OCI-LY1 (cell line): ENCODE measurements around the gene FAM78A.

Source experiments
- H2AFZ ChIP-seq: fragments of 200-600 bp; sonication (generic), shearing (Covaris generic); 2 replicates; pipeline ENCODE4 v1.6.0; 2014; ENCODE audit warnings: antibody characterized with exemption, mild to moderate bottlenecking, low read length
- H3F3A ChIP-seq: fragments of 200-600 bp; sonication (generic), shearing (Covaris generic); 2 replicates; pipeline ENCODE4 v1.6.0; 2014; ENCODE audit warnings: mild to moderate bottlenecking, antibody characterized with exemption, low read length, moderate library complexity; ENCODE audit not compliant: insufficient read depth
- H3K27ac ChIP-seq: fragments of 200-600 bp; sonication (generic); 2 replicates; pipeline ENCODE4 v1.5.1; 2014; ENCODE audit warnings: low read length, mixed run types, mild to moderate bottlenecking, low read depth; ENCODE audit not compliant: poor library complexity, severe bottlenecking
- H3K27me3 ChIP-seq: fragments of 200-600 bp; sonication (generic); 2 replicates; pipeline ENCODE4 v1.6.0; 2014; ENCODE audit warnings: antibody characterized with exemption, mild to moderate bottlenecking, low read length, moderate library complexity; ENCODE audit not compliant: insufficient read depth
- H3K36me3 ChIP-seq: fragments of 200-600 bp; sonication (generic); 2 replicates; pipeline ENCODE4 v1.6.1; 2014; ENCODE audit warnings: mild to moderate bottlenecking, antibody characterized with exemption, low read length, moderate library complexity, mixed read lengths; ENCODE audit not compliant: insufficient read depth
- H3K4me1 ChIP-seq: fragments of 200-600 bp; sonication (generic); 2 replicates; pipeline ENCODE4 v1.5.1; 2014; ENCODE audit warnings: mild to moderate bottlenecking, low read length, moderate library complexity; ENCODE audit not compliant: insufficient read depth, severe bottlenecking
- H3K4me2 ChIP-seq: fragments of 200-600 bp; sonication (generic), shearing (Covaris generic); 2 replicates; pipeline ENCODE4 v1.6.1; 2014; ENCODE audit warnings: low read length
- H3K4me3 ChIP-seq: fragments of 200-600 bp; sonication (generic); 2 replicates; pipeline ENCODE4 v1.5.1; 2014; ENCODE audit warnings: low read length, low read depth, mild to moderate bottlenecking, mixed read lengths; ENCODE audit not compliant: poor library complexity, severe bottlenecking
- H3K79me2 ChIP-seq: fragments of 200-600 bp; shearing (Covaris generic); 2 replicates; pipeline ENCODE4 v1.6.1; 2016; ENCODE audit warnings: mixed run types, low read length, mixed read lengths; ENCODE audit not compliant: insufficient read depth
- H3K9ac ChIP-seq: fragments of 200-600 bp; sonication (generic), shearing (Covaris generic); 2 replicates; pipeline ENCODE4 v1.6.1; 2014; ENCODE audit warnings: mild to moderate bottlenecking, low read length, mixed read lengths
- H3K9me2 ChIP-seq: fragments of 200-600 bp; sonication (generic), shearing (Covaris generic); 2 replicates; pipeline ENCODE4 v1.6.1; 2014; ENCODE audit warnings: low read depth, mild to moderate bottlenecking, low read length, mixed read lengths
- H3K9me3 ChIP-seq: fragments of 200-600 bp; shearing (Covaris generic); 2 replicates; pipeline ENCODE4 v1.6.1; 2014; ENCODE audit warnings: low read length, mixed read lengths
- H4K20me1 ChIP-seq: fragments of 200-600 bp; sonication (generic), shearing (Covaris generic); 2 replicates; pipeline ENCODE4 v1.6.0; 2016; ENCODE audit warnings: mild to moderate bottlenecking, low read length; ENCODE audit not compliant: insufficient read depth
- CTCF ChIP-seq: fragments of 200-600 bp; sonication (generic), shearing (Covaris generic); IDR thresholded peaks from 2 replicates; pipeline ENCODE4 v1.5.1; 2017; ENCODE audit warnings: mild to moderate bottlenecking, antibody characterized with exemption, low read length, moderate library complexity, mixed read lengths
- EZH2 ChIP-seq: fragments of 200-600 bp; sonication (generic), shearing (Covaris generic); IDR thresholded peaks from 2 replicates; pipeline ENCODE4 v1.8.0; 2017; ENCODE audit warnings: borderline replicate concordance, mixed run types, mild to moderate bottlenecking, antibody characterized with exemption, low read length, moderate library complexity, mixed read lengths

FAM78A gene

GRCh38 chr9:131262327-131263032, 13.8 kb downstream of the FAM78A start:
- Histone ChIP-seq H3K79me2 (no peaks in the 10 kb centered on the region), H3K27ac (peak overlapping the region; percentile 4), H4K20me1 (no peaks in the 10 kb centered on the region), H3K9ac (no peak overlapping the region), H3K4me3 (no peak overlapping the region), H3K4me2 (no peak overlapping the region), H3K36me3 (0 out of 2 replicates have a peak, but pooled peaks cover 5% of the 10 kb centered on the region), H3F3A (no peaks in the 10 kb centered on the region), H3K9me3 (no peaks in the 10 kb centered on the region), H3K4me1 (peaks cover 18% of the 10 kb centered on the region), H3K9me2 (no peaks in the 10 kb centered on the region), H2AFZ (no peak overlapping the region), H3K27me3 (no peaks in the 10 kb centered on the region)
- TF ChIP-seq EZH2 (no peak), CTCF (no peak)

GRCh38 chr9:131260751-131261452, 15.4 kb downstream of the FAM78A start:
- Histone ChIP-seq H3K4me2 (no peak overlapping the region), H2AFZ (no peak overlapping the region), H4K20me1 (no peaks in the 10 kb centered on the region), H3F3A (no peaks in the 10 kb centered on the region), H3K79me2 (no peaks in the 10 kb centered on the region), H3K9me3 (no peaks in the 10 kb centered on the region), H3K9ac (no peak overlapping the region), H3K4me1 (peaks cover 19% of the 10 kb centered on the region), H3K9me2 (no peaks in the 10 kb centered on the region), H3K36me3 (0 out of 2 replicates have a peak, but pooled peaks cover 5% of the 10 kb centered on the region), H3K4me3 (no peak overlapping the region), H3K27ac (no peak overlapping the region), H3K27me3 (no peaks in the 10 kb centered on the region)
- TF ChIP-seq EZH2 (no peak), CTCF (no peak)

GRCh38 chr9:131259916-131260597, 16.3 kb downstream of the FAM78A start:
- Histone ChIP-seq H3F3A (no peaks in the 10 kb centered on the region), H3K36me3 (0 out of 2 replicates have a peak, but pooled peaks cover 5% of the 10 kb centered on the region), H3K9me3 (no peaks in the 10 kb centered on the region), H3K4me1 (peaks cover 27% of the 10 kb centered on the region), H3K4me2 (no peak overlapping the region), H3K4me3 (no peak overlapping the region), H3K9ac (no peak overlapping the region), H4K20me1 (no peaks in the 10 kb centered on the region), H3K9me2 (no peaks in the 10 kb centered on the region), H3K79me2 (no peaks in the 10 kb centered on the region), H3K27me3 (no peaks in the 10 kb centered on the region), H3K27ac (no peak overlapping the region), H2AFZ (no peak overlapping the region)
- TF ChIP-seq CTCF = no peak
- no peak for TF ChIP-seq EZH2
